Measurements from ENCODE around the gene IL32. TPM values are rescaled to one million over a fixed set of nuclear protein-coding genes. Genes with fewer than 3 reads are reported as not detected.

IL32 gene
- total and polyA plus RNA-seq, 2 of the 4 experiments (the other 2 are of a cell fraction): 25.6 to 95.7 TPM

- ATAC-seq (ENCODE audit: low read depth): no peak
- H3K4me1 ChIP-seq (ENCODE audit: control insufficient read depth, insufficient read depth, low read length): peaks cover 14% of the 10 kb centered on the region
- H3K56ac ChIP-seq (ENCODE audit: extremely low read depth, insufficient read depth, low read length): no peak overlapping the region
- no peak overlapping the region for H3K4me2 ChIP-seq (ENCODE audit: low read depth, low read length)
- in situ Hi-C loops (cut with MboI; ENCODE audit: low sequenced_read_pairs): loop anchor here (5.0 kb wide), 1 partner anchor 42 kb away; no protein-coding TSS in a partner anchor
- peak overlapping the region; percentile 87 to 100; a peak in 2 of 4 replicates for H4K8ac ChIP-seq (ENCODE audit: low read depth in 2 of 2, low read length in 2 of 2)
- H3K9me3 ChIP-seq (ENCODE audit: control insufficient read depth, insufficient read depth, low read length): no peaks in the 10 kb centered on the region
- dilution Hi-C loops (cut with HindIII; ENCODE audit: low sequenced_read_pairs, unreplicated experiment): no loop called here
- H3K27ac ChIP-seq (ENCODE audit: insufficient read depth, low read length): no peak overlapping the region
- no peak overlapping the region for H3K18ac ChIP-seq (ENCODE audit: low read depth, low read length)
- no peak for DNase-seq
- intact Hi-C loops (cut with micrococcal nuclease): no loop called here
- no peak overlapping the region for H2BK20ac ChIP-seq (ENCODE audit: low read depth, low read length)
- H4K91ac ChIP-seq (ENCODE audit: insufficient read depth, low read depth, low read length): 0 out of 2 replicates have a peak overlapping the region, but pooled peaks have one; percentile 1
- H3K27me3 ChIP-seq (ENCODE audit: control insufficient read depth, insufficient read depth, low read length): no peaks in the 10 kb centered on the region; the same call in 1 of the 2 replicates
- TF ChIP-seq BHLHE40 (IDR thresholded peaks at IDR 0.05; ENCODE audit: low read depth, low read length): no peak
- TF ChIP-seq CEBPB (IDR thresholded peaks at IDR 0.05; ENCODE audit: low read depth, low read length): no peak
- TF ChIP-seq MAFK (IDR thresholded peaks at IDR 0.05; ENCODE audit: low read depth, low read length): no peak
- no peak for TF ChIP-seq NFE2L2 (IDR thresholded peaks at IDR 0.05; ENCODE audit: low read depth, low read length)
- TF ChIP-seq CHD1 (IDR thresholded peaks at IDR 0.05; ENCODE audit: low read depth, low read length): no peak
- TF ChIP-seq RFX5 (IDR thresholded peaks at IDR 0.05; ENCODE audit: low read depth, low read length): no peak
- no peak for TF ChIP-seq MAZ (IDR thresholded peaks at IDR 0.05; ENCODE audit: borderline replicate concordance, low read depth, low read length)
- no peak for TF ChIP-seq RAD21 (IDR thresholded peaks at IDR 0.05; ENCODE audit: low read length)
- no peak for TF ChIP-seq RCOR1 (IDR thresholded peaks at IDR 0.05; ENCODE audit: insufficient replicate concordance, low read length)
- TF ChIP-seq, protein P1, sequence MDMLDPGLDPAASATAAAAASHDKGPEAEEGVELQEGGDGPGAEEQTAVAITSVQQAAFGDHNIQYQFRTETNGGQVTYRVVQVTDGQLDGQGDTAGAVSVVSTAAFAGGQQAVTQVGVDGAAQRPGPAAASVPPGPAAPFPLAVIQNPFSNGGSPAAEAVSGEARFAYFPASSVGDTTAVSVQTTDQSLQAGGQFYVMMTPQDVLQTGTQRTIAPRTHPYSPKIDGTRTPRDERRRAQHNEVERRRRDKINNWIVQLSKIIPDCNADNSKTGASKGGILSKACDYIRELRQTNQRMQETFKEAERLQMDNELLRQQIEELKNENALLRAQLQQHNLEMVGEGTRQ (IDR thresholded peaks at IDR 0.05; ENCODE audit: low read depth, low read length): no peak
- TF ChIP-seq MXI1 (IDR thresholded peaks at IDR 0.05; ENCODE audit: borderline replicate concordance, low read depth, low read length): no peak
- TF ChIP-seq, protein P2, sequence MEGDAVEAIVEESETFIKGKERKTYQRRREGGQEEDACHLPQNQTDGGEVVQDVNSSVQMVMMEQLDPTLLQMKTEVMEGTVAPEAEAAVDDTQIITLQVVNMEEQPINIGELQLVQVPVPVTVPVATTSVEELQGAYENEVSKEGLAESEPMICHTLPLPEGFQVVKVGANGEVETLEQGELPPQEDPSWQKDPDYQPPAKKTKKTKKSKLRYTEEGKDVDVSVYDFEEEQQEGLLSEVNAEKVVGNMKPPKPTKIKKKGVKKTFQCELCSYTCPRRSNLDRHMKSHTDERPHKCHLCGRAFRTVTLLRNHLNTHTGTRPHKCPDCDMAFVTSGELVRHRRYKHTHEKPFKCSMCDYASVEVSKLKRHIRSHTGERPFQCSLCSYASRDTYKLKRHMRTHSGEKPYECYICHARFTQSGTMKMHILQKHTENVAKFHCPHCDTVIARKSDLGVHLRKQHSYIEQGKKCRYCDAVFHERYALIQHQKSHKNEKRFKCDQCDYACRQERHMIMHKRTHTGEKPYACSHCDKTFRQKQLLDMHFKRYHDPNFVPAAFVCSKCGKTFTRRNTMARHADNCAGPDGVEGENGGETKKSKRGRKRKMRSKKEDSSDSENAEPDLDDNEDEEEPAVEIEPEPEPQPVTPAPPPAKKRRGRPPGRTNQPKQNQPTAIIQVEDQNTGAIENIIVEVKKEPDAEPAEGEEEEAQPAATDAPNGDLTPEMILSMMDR (conservative IDR thresholded peaks at IDR 0.05; ENCODE audit: low read depth, low read length): no peak
- H3K4ac ChIP-seq (ENCODE audit: low read depth, low read length): peak overlapping the region; percentile 93
- ChIA-PET CTCF (no interaction called here), POLR2A (ENCODE audit: unreplicated experiment) (no interaction called here)
- H3K23ac ChIP-seq (ENCODE audit: low read depth, low read length): no peak overlapping the region
- no peak overlapping the region for H2AK9ac ChIP-seq (replicated peaks; ENCODE audit: low read depth, low read length, poor library complexity)
- peaks cover 15% of the 10 kb centered on the region for H3K9me1 ChIP-seq (ENCODE audit: insufficient read depth, low read length)
- no peak overlapping the region for H4K5ac ChIP-seq (ENCODE audit: low read depth, low read length)
- BruUV-seq (replicated peaks): no TSS peak
- H2AFZ ChIP-seq (replicated peaks; ENCODE audit: low read length, poor library complexity): no peak overlapping the region
- no peak overlapping the region for H2BK120ac ChIP-seq (ENCODE audit: low read depth, low read length)
- H3K4me3 ChIP-seq (ENCODE audit: insufficient read depth, low read depth, low read length): no peak overlapping the region
- H4K20me1 ChIP-seq (ENCODE audit: insufficient read depth, low read length): no peaks in the 10 kb centered on the region; the same call in 1 of the 2 replicates
- WGBS, 2 experiments (ENCODE audit: extremely low coverage in 2 of 2, insufficient read length in 1 of 2): 100% methylated on average over 2 of the region's 14 CpGs; no CpG with 5 or more reads in 1 of the 2 experiments
- H3K14ac ChIP-seq (replicated peaks; ENCODE audit: low read depth, low read length): no peak overlapping the region
- no peak overlapping the region for H3K9ac ChIP-seq (ENCODE audit: low read depth, low read length)
- H2BK15ac ChIP-seq (ENCODE audit: low read depth, low read length): no peak overlapping the region
- no peak overlapping the region for H2AK5ac ChIP-seq (ENCODE audit: low read depth, low read length)
- no peak overlapping the region for H2BK5ac ChIP-seq (ENCODE audit: low read depth, low read length, poor library complexity, severe bottlenecking)
- peaks cover 0 to 24% of the 10 kb centered on the region in 2 experiments; a peak in 2 of 4 replicates for H3K79me1 ChIP-seq (ENCODE audit: low read depth in 1 of 2, low read length in 2 of 2)
- no peaks in the 10 kb centered on the region for H3K36me3 ChIP-seq (ENCODE audit: control insufficient read depth, insufficient read depth, low read length)
Observed at GRCh38 chr16:3060339-3061127, 4.9 kb upstream of the IL32 start.

All from IMR-90 (cell line).